GM12891 (cell line): ENCODE results near the gene SLC26A9.

Source experiments
- PAX5 ChIP-seq: IDR thresholded peaks from 2 replicates; pipeline ENCODE4 v1.6.1; 2011; ENCODE audit warnings: low read length, moderate library complexity, mild to moderate bottlenecking; ENCODE audit not compliant: insufficient read depth, severe bottlenecking
- POLR2A ChIP-seq: IDR thresholded peaks from 2 replicates; pipeline ENCODE4 v1.6.1; 2011; ENCODE audit warnings: low read depth, low read length, control low read depth
- POLR2AphosphoS5 ChIP-seq: IDR thresholded peaks from 2 replicates; pipeline ENCODE4 v1.6.1; 2011; ENCODE audit warnings: low read depth, low read length, control low read depth
- POU2F2 ChIP-seq: IDR thresholded peaks from 2 replicates; pipeline ENCODE4 v1.6.1; 2011; ENCODE audit warnings: low read depth, mild to moderate bottlenecking, control low read depth, low read length, moderate library complexity
- SPI1 ChIP-seq: IDR thresholded peaks from 2 replicates; pipeline ENCODE4 v1.6.1; 2011; ENCODE audit warnings: low read depth, low read length, control low read depth
- TAF1 ChIP-seq: IDR thresholded peaks from 2 replicates; pipeline ENCODE4 v1.6.1; 2011; ENCODE audit warnings: low read depth, low read length, control low read depth

DNA sequence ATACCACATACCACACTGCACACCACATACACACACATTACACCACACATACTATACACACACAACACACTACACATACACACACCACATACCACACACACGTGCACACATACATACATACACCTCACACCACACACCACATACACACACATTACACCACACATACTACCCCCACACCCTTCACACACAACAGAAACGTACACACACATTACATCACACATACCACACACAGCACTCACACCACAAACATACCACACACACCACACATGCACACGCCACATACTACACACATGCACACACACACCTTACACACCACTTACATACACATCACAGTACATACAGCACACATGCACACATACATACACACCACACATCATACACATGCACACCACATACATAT lies 31.5 kb upstream of the SLC26A9 start:
- no peak for TF ChIP-seq TAF1
- TF ChIP-seq POLR2AphosphoS5: no peak
- TF ChIP-seq POLR2A: no peak
- TF ChIP-seq PAX5: no peak
- no peak for TF ChIP-seq SPI1
- no peak for TF ChIP-seq POU2F2
